Hypothalamus (tissue), 51 donors: Measurements from ENCODE around the gene KLHL41.
A peak's percentile ranks its signal among the peaks of the same experiment; 100 is the strongest.
"Not testable (repeated sequence)": the region's sequence is repeated elsewhere in the genome, so short reads cannot be mapped to it uniquely, and the experiment has no call there.

Source experiments
- DNase-seq, 51 donors: peaks; one replicate each; lab custom pipeline; 2025; lab: John Stamatoyannopoulos, UW

KLHL41 gene

GRCh38 chr2:169570752-169571151, 61.2 kb downstream of the KLHL41 start:
- not testable (repeated sequence) for DNase-seq

GRCh38 chr2:169571571-169571970, 62.1 kb downstream of the KLHL41 start:
- DNase-seq: no peak

DNA sequence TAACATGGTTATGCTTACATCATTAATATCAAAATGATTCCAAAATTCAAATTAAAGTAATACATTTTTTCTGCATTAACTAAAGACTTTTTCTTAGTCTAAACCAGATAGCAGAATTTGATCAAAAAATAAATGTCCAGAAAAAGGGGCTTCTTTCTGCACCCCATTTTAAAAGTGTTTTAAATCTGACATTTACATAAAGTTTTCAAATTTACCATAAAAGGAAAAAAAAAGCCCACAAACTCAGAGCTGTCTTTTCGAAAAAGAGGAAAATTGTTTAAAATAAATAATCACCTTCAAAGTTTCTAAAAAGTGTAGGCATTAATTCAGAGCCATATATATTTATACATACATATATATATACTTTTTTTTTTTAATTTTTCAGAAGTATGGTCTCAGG, 62.7 kb downstream of the KLHL41 start:
- no peak for DNase-seq

DNA sequence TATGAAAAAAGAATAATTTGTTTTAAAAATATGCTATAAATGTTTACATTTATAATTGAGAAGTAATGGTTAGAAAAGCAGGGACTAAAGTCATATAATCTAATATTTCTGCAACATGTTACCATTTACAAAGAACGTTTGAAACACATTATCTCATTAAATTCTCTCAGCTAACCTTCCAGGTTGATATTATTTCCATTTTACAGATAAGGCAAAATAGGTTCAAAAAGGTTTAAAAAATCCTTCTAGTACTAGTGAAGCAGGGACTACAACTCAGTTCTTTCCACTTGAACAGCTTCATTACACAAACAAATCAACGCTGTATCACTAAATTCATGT, 63.3 kb downstream of the KLHL41 start:
- DNase-seq: no peak

DNA sequence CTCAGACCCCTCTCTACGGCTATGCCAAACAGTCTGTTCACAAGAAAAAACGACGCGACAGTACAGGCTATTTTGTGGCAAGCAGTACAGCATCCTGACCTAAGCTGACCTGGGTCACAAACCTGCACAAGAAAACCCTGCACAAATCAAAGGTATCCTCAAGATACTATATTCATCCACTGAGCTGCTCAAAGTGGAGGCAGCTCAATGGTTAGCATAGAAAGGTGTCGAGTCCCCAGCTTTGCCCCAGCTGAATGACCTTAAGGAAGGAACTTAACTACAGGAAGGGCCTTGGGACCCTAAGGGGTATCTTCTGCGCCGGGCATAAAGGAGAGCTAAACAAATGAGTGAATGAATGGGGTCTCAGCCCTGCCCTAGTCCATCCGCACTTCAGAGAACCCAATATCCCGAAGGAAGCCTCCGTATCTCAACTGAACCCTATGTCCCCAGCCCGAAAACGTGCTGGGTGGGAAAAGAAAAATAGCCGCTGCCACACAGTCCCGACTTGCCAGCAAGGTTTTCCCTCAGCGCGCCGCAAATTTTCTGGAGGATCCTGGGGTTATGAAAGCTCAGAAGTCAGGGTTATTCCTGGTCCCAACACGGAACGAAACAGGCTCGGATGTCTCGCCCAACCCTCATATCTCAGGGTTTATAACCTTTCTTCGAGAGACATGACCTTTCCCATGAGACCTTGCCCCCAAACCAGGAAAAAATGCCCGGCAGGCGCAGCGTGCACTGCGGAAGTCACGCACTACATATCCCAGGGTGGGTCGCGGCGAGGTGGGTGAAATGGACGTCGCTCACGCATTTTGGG, 63.9 kb downstream of the KLHL41 start, which contains the start of gene FASTKD1:
Gene FASTKD1, minus strand, starts transcription at position 706 of the 814 bp plus-strand sequence. CDS start 1,836 bp downstream, outside the sequence.
- DNase-seq: peak; percentile 41 to 94 (median 83)

- no peak for DNase-seq
Observed at GRCh38 chr2:169573974-169574299, 64.4 kb downstream of the KLHL41 start.

GRCh38 chr2:169574539-169574938, 65.0 kb downstream of the KLHL41 start:
- DNase-seq: not testable (repeated sequence)

DNA sequence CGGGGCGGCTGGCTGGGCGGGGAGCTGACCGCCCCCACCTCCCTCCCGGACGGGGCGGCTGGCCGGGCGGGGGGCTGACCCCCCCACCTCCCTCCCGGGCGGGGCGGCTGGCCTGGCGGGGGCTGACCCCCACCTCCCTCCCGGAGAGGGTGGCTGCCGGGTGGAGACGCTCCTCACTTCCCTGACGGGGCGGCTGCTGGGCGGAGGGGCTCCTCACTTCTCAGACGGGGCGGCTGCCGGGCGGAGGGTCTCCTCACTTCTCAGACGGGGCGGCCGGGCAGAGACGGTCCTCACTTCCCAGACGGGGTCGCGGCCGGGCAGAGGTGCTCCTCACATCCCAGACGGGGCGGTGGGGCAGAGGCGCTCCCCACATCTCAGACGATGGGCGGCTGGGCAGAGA, 65.8 kb downstream of the KLHL41 start:
- DNase-seq: not testable (repeated sequence)
